Endothelial cell of umbilical vein (primary cell): ENCODE results near the gene BUB1B. TPM values are rescaled to one million over a fixed set of nuclear protein-coding genes. Genes with fewer than 3 reads are reported as not detected.

ENCODE experiments used
- BruUV-seq: library from RNA; stranded (reverse); fragments of 400-500 nt; replicated peaks from 2 replicates; lab custom pipeline; 2021; lab: Mats Ljungman, UMichigan
- CTCF ChIA-PET: fragments of 300-600, 350-600 bp; sonication (Branson Sonifier 250); formaldehyde crosslinking; loops from one replicate; lab custom pipeline; 2021; ENCODE audit warnings: antibody characterized with exemption, inconsistent platforms; lab: Charles Lee
- POLR2A ChIA-PET: fragments of 300-600, 350-600 bp; sonication (Branson Sonifier 250); formaldehyde crosslinking; loops from one replicate; lab custom pipeline; 2021; ENCODE audit warnings: antibody characterized with exemption, inconsistent platforms; lab: Charles Lee
- DNase-seq: peaks from one replicate; pipeline ENCODE4 v3.0.0-alpha.2; 2011; ENCODE audit warnings: low read depth, low spot score
- FAIRE-seq: peaks from 2 replicates; lab custom pipeline; 2011; peaks lifted over from hg19 to GRCh38; lab: Jason Lieb, UNC
- H2AFZ ChIP-seq: 2 replicates; pipeline ENCODE4 v1.6.0; 2012; ENCODE audit warnings: low read depth, low read length, control low read depth, inconsistent platforms
- H3K27ac ChIP-seq: 2 replicates; pipeline ENCODE4 v1.5.1; 2011; ENCODE audit warnings: low read depth, mild to moderate bottlenecking, control low read depth, low read length, moderate library complexity; ENCODE audit not compliant: insufficient read depth
- H3K27me3 ChIP-seq, 2 experiments: 2 replicates each; pipeline versions ENCODE4 v1.6.0 to v1.6.1; 2011; ENCODE audit warnings: low read length in 2 of 2, mixed read lengths in 1 of 2; ENCODE audit not compliant: control insufficient read depth in 2 of 2, insufficient read depth in 2 of 2
- H3K36me3 ChIP-seq, 2 experiments: 2 replicates in 1 of 2; 3 replicates in 1 of 2; pipeline ENCODE4 v1.5.1; 2011; ENCODE audit warnings: low read length in 2 of 2, mild to moderate bottlenecking in 1 of 2, moderate library complexity in 1 of 2; ENCODE audit not compliant: control insufficient read depth in 2 of 2, insufficient read depth in 2 of 2; ENCODE audit errors: extremely low read depth in 1 of 2
- H3K4me1 ChIP-seq: 3 replicates; pipeline ENCODE4 v1.5.1; 2011; ENCODE audit warnings: mild to moderate bottlenecking, low read length; ENCODE audit not compliant: control insufficient read depth, insufficient read depth; ENCODE audit errors: extremely low read depth
- H3K4me2 ChIP-seq: 2 replicates; pipeline ENCODE4 v1.6.1; 2011; ENCODE audit warnings: low read length, control low read depth, mixed read lengths; ENCODE audit not compliant: insufficient read depth
- H3K4me3 ChIP-seq, 3 experiments: fragments of 200-600 bp in 1 of 3; sonication (generic), shearing (Covaris generic) in 1 of 3; replicated peaks in 1 of 3; 2 replicates each; pipeline ENCODE4 v1.5.1; 2011 to 2016; ENCODE audit warnings: control low read depth in 3 of 3, low read length in 3 of 3, mild to moderate bottlenecking in 2 of 3, inconsistent platforms in 1 of 3, low read depth in 1 of 3, moderate library complexity in 1 of 3; ENCODE audit not compliant: insufficient read depth in 1 of 3
- H3K79me2 ChIP-seq: 2 replicates; pipeline ENCODE4 v1.6.0; 2012; ENCODE audit warnings: low read length, inconsistent platforms; ENCODE audit not compliant: control insufficient read depth, insufficient read depth
- H3K9ac ChIP-seq: replicated peaks from 2 replicates; pipeline ENCODE3; 2011; ENCODE audit warnings: low read length, control low read depth; ENCODE audit not compliant: insufficient read depth; ENCODE audit errors: extremely low read depth
- H3K9me1 ChIP-seq: replicated peaks from 3 replicates; pipeline ENCODE4 v1.6.0; 2011; ENCODE audit warnings: mild to moderate bottlenecking, low read length; ENCODE audit not compliant: control insufficient read depth, insufficient read depth; ENCODE audit errors: extremely low read depth
- H3K9me3 ChIP-seq: replicated peaks from 2 replicates; pipeline ENCODE4 v1.5.1; 2012; ENCODE audit warnings: low read length, inconsistent platforms; ENCODE audit not compliant: control insufficient read depth, insufficient read depth
- H4K20me1 ChIP-seq: replicated peaks from 2 replicates; pipeline ENCODE3; 2011; ENCODE audit warnings: mild to moderate bottlenecking, low read length; ENCODE audit not compliant: control insufficient read depth, insufficient read depth; ENCODE audit errors: extremely low read depth
- CTCF ChIP-seq, 2 donors: IDR thresholded peaks; 1 replicate in 1 of 2; 2 replicates in 1 of 2; pipeline ENCODE4 v1.5.1; 2011; ENCODE audit warnings: low read length in 2 of 2, mild to moderate bottlenecking in 2 of 2, moderate library complexity in 2 of 2, control low read depth in 1 of 2, inconsistent platforms in 1 of 2, low read depth in 1 of 2; ENCODE audit not compliant: insufficient read depth in 1 of 2; ENCODE audit errors: extremely low read depth in 1 of 2
- EZH2 ChIP-seq: IDR thresholded peaks from 2 replicates; pipeline ENCODE4 v1.6.1; 2012; ENCODE audit warnings: borderline replicate concordance, low read depth, mild to moderate bottlenecking, moderate library complexity, low read length, inconsistent platforms; ENCODE audit not compliant: severe bottlenecking
- FOS ChIP-seq: IDR thresholded peaks from 2 replicates; pipeline ENCODE4 v1.6.1; 2011; ENCODE audit warnings: mild to moderate bottlenecking, low read length, moderate library complexity, borderline replicate concordance; ENCODE audit not compliant: insufficient read depth
- GATA2 ChIP-seq: IDR thresholded peaks from 2 replicates; pipeline ENCODE4 v1.7.0; 2011; ENCODE audit warnings: low read depth, mild to moderate bottlenecking, moderate library complexity, mixed read lengths, low read length; ENCODE audit not compliant: insufficient read length, insufficient read depth
- JUN ChIP-seq: IDR thresholded peaks from 2 replicates; pipeline ENCODE4 v1.6.1; 2011; ENCODE audit warnings: borderline replicate concordance, low read depth; ENCODE audit not compliant: insufficient read length, insufficient read depth
- MAX ChIP-seq: IDR thresholded peaks from 2 replicates; pipeline ENCODE4 v1.6.1; 2011; ENCODE audit not compliant: insufficient read depth, insufficient read length
- MYC ChIP-seq: IDR thresholded peaks from one replicate; pipeline ENCODE4 v1.6.1; 2011; ENCODE audit warnings: mild to moderate bottlenecking, low read depth, low read length
- POLR2A ChIP-seq: IDR thresholded peaks from 2 replicates; pipeline ENCODE4 v1.6.1; 2012; ENCODE audit warnings: low read depth, mild to moderate bottlenecking, control low read depth, low read length
- POLR2AphosphoS5 ChIP-seq: IDR thresholded peaks from 2 replicates; pipeline ENCODE4 v1.6.1; 2012; ENCODE audit warnings: low read depth, mild to moderate bottlenecking, control low read depth, low read length, moderate library complexity; ENCODE audit not compliant: insufficient read depth
- dilution Hi-C: fragments of 300-500 bp; cut with MboI; formaldehyde crosslinking; loops from one replicate; pipeline ENCODE4 v1.15.0; 2019; ENCODE audit warnings: low sequenced_read_pairs; ENCODE audit not compliant: extremely low pct_ligation_motif_present
- intact Hi-C: fragments of 100-400 bp; cut with micrococcal nuclease; formaldehyde crosslinking; loops from one replicate; pipeline ENCODE4 v1.10.0; 2022
- polyA plus RNA-seq, 4 experiments: library from polyadenylated mRNA; depleted of rRNA in 3 of 4; stranded (reverse) in 3 of 4; unstranded in 1 of 4; fragments of >200 nt; gene quantifications; 2 replicates each; pipeline versions ENCODE4 v1.2.1 to v1.2.3, GENCODE V29; 2011 to 2012; ENCODE audit warnings: missing spikeins in 1 of 4
- total RNA-seq: library from RNA; stranded (reverse); gene quantifications from 2 replicates; pipeline ENCODE4 v1.2.3, GENCODE V29; 2021

The BUB1B gene
- total and polyA plus RNA-seq, 2 donors (not counting 3 experiments of a cell fraction or from before 2014, with no cell fraction given) = 12.2 to 69.8 TPM

GRCh38 chr15:40136470-40137302 lies 24.2 kb upstream of the BUB1B start:
- POLR2A ChIA-PET = no interaction called here
- BruUV-seq = no TSS peak

More at GRCh38 chr15:40136470-40137302, 24.2 kb upstream of the BUB1B start:
- Histone ChIP-seq H3K27ac (no peak overlapping the region), H3K9ac (no peak overlapping the region), H3K9me1 (no peaks in the 10 kb centered on the region), H3K79me2 (no peaks in the 10 kb centered on the region), H3K9me3 (no peaks in the 10 kb centered on the region), H4K20me1 (no peaks in the 10 kb centered on the region), H3K36me3 (no peaks in the 10 kb centered on the region), H3K4me3 (no peak overlapping the region), H3K4me1 (no peaks in the 10 kb centered on the region), H3K4me2 (no peak overlapping the region), H3K27me3 (peaks cover under 1 to 3% of the 10 kb centered on the region in 2 experiments), H2AFZ (no peak overlapping the region)
- TF ChIP-seq POLR2AphosphoS5 (no peak), MYC (no peak), MAX (no peak), FOS (no peak), EZH2 (no peak), POLR2A (no peak), JUN (no peak), GATA2 (no peak), CTCF (IDR thresholded peaks at IDR 0.05; ENCODE audit: extremely low read depth in 1 of 2, insufficient read depth in 1 of 2, low read depth in 1 of 2, low read length in 2 of 2) (no peak)
- FAIRE-seq = no peak
- CTCF ChIA-PET = no interaction called here
- intact Hi-C loops = no loop called here
- dilution Hi-C loops = no loop called here
- DNase-seq = no peak
